Left colon (tissue), 2 donors: ENCODE measurements around the gene FBXW8. TPM values are rescaled to one million over a fixed set of nuclear protein-coding genes. Genes with fewer than 3 reads are reported as not detected.

Experiments
- ATAC-seq: fragments of 200-7000 bp; cut with Tn5 transposase; one replicate; pipeline ENCODE4 v1.9.1; 2020; ENCODE audit warnings: mild to moderate bottlenecking, moderate library complexity
- DNase-seq, 2 donors: peaks; one replicate each; pipeline ENCODE4 v3.0.0-alpha.2; 2020
- intact Hi-C, 2 donors: fragments of 100-400 bp; cut with DNase I in 1 of 2; cut with micrococcal nuclease in 1 of 2; formaldehyde crosslinking; loops; one replicate each; pipeline versions ENCODE4 v1.11.2 to v1.14.0; 2022; cut with DNase I, micrococcal nuclease
- total RNA-seq, 2 donors: library from RNA; stranded (reverse); fragmentation: NEBNext Ultra II Directional; extraction: Animal tissue kit (Norgen Biotek cat#: 25700); gene quantifications; one replicate each; pipeline ENCODE4 v1.2.1, GENCODE V29; 2021
- donor health status: DM: no; HTN: no; CAD: no.
- donor health status: DM: yes; HTN: yes; CAD: no.

FBXW8 gene
- total RNA-seq, 2 donors from 2014 or later: 9.0 to 14.4 TPM

GRCh38 chr12:116943419-116944372 lies 32.9 kb downstream of the FBXW8 start:
- DNase-seq (no peak), ATAC-seq (no peak)
- intact Hi-C loops: no loop called here

- ATAC-seq: no peak
- no peak for DNase-seq
- intact Hi-C loops: no loop called here
These were observed 35.3 kb downstream of the FBXW8 start for GRCh38 chr12:116945886-116946550.

- DNase-seq: no peak
- no peak for ATAC-seq
- intact Hi-C loops: no loop called here
These were observed 37.5 kb downstream of the FBXW8 start for GRCh38 chr12:116948298-116948697.

GRCh38 chr12:116950628-116951325 lies 40.0 kb downstream of the FBXW8 start:
- intact Hi-C loops: no loop called here
- DNase-seq: no peak
- ATAC-seq: no peak

- intact Hi-C loops: no loop called here
- DNase-seq: peak in 1 of 2 donors; percentile 23
- ATAC-seq: no peak
These were observed 44.1 kb downstream of the FBXW8 start for GRCh38 chr12:116954710-116955381.

GRCh38 chr12:116955382-116956021 lies 44.8 kb downstream of the FBXW8 start:
- ATAC-seq (peak; percentile 96), DNase-seq (peak in 1 of 2 donors; percentile 34)
- intact Hi-C loops: no loop called here

- intact Hi-C loops: no loop called here
- ATAC-seq (peak; percentile 71), DNase-seq (no peak)
These were observed 47.9 kb downstream of the FBXW8 start for GRCh38 chr12:116958402-116959197.

- intact Hi-C loops: no loop called here
- ATAC-seq (no peak), DNase-seq (no peak)
These were observed 48.4 kb downstream of the FBXW8 start for GRCh38 chr12:116959198-116959460.

GRCh38 chr12:116959845-116960514 lies 49.2 kb downstream of the FBXW8 start:
- ATAC-seq (no peak), DNase-seq (no peak)
- intact Hi-C loops: no loop called here

GRCh38 chr12:116962197-116962596 lies 51.4 kb downstream of the FBXW8 start:
- ATAC-seq (no peak), DNase-seq (no peak)
- intact Hi-C loops: no loop called here

GRCh38 chr12:116962783-116963356 lies 52.1 kb downstream of the FBXW8 start:
- no peak for ATAC-seq
- DNase-seq: no peak
- intact Hi-C loops: no loop called here

GRCh38 chr12:116964054-116965050 lies 53.6 kb downstream of the FBXW8 start:
- DNase-seq: no peak
- intact Hi-C loops: no loop called here
- no peak for ATAC-seq

- DNase-seq (no peak), ATAC-seq (no peak)
- intact Hi-C loops: no loop called here
These were observed 58.2 kb downstream of the FBXW8 start for GRCh38 chr12:116968986-116969385.

GRCh38 chr12:116969615-116970585 lies 59.1 kb downstream of the FBXW8 start:
- ATAC-seq (no peak), DNase-seq (no peak)
- intact Hi-C loops: no loop called here

GRCh38 chr12:116971222-116971621 lies 60.5 kb downstream of the FBXW8 start:
- ATAC-seq (no peak), DNase-seq (no peak)
- intact Hi-C loops: no loop called here
